ENCODE data around the gene KLHL3.

KLHL3 gene

GRCh38 chr5:137660349-137660817 lies 75.5 kb downstream of the KLHL3 start:
- no peak overlapping the region for H3K4me3 ChIP-seq (ENCODE audit: low read depth, low read length)
- TF ChIP-seq, protein P1, sequence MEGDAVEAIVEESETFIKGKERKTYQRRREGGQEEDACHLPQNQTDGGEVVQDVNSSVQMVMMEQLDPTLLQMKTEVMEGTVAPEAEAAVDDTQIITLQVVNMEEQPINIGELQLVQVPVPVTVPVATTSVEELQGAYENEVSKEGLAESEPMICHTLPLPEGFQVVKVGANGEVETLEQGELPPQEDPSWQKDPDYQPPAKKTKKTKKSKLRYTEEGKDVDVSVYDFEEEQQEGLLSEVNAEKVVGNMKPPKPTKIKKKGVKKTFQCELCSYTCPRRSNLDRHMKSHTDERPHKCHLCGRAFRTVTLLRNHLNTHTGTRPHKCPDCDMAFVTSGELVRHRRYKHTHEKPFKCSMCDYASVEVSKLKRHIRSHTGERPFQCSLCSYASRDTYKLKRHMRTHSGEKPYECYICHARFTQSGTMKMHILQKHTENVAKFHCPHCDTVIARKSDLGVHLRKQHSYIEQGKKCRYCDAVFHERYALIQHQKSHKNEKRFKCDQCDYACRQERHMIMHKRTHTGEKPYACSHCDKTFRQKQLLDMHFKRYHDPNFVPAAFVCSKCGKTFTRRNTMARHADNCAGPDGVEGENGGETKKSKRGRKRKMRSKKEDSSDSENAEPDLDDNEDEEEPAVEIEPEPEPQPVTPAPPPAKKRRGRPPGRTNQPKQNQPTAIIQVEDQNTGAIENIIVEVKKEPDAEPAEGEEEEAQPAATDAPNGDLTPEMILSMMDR (conservative IDR thresholded peaks at IDR 0.05; ENCODE audit: low read depth, low read length), result peak; percentile 88
- DNase-seq (ENCODE audit: low read depth), result peak; percentile 90

- TF ChIP-seq, protein P1 (conservative IDR thresholded peaks at IDR 0.05; ENCODE audit: low read depth, low read length), result no peak
- no peak for DNase-seq (ENCODE audit: low read depth)
- H3K4me3 ChIP-seq (ENCODE audit: low read depth, low read length), result no peak overlapping the region
These were observed 76.7 kb downstream of the KLHL3 start for GRCh38 chr5:137659209-137659608.

- TF ChIP-seq, protein P1 (conservative IDR thresholded peaks at IDR 0.05; ENCODE audit: low read depth, low read length), result no peak
- no peak for DNase-seq (ENCODE audit: low read depth)
- H3K4me3 ChIP-seq (ENCODE audit: low read depth, low read length), result no peak overlapping the region
These were observed 77.6 kb downstream of the KLHL3 start for GRCh38 chr5:137658324-137658723.

- no peak overlapping the region for H3K4me3 ChIP-seq (ENCODE audit: low read depth, low read length)
- no peak for DNase-seq (ENCODE audit: low read depth)
- TF ChIP-seq, protein P1 (conservative IDR thresholded peaks at IDR 0.05; ENCODE audit: low read depth, low read length), result no peak
These were observed 78.8 kb downstream of the KLHL3 start for GRCh38 chr5:137657073-137657472.

- DNase-seq (ENCODE audit: low read depth), result no peak
- no peak overlapping the region for H3K4me3 ChIP-seq (ENCODE audit: low read depth, low read length)
- TF ChIP-seq, protein P1 (conservative IDR thresholded peaks at IDR 0.05; ENCODE audit: low read depth, low read length), result no peak
These were observed 79.3 kb downstream of the KLHL3 start for GRCh38 chr5:137656558-137656957.

- no peak overlapping the region for H3K4me3 ChIP-seq (ENCODE audit: low read depth, low read length)
- TF ChIP-seq, protein P1 (conservative IDR thresholded peaks at IDR 0.05; ENCODE audit: low read depth, low read length), result no peak
- DNase-seq (ENCODE audit: low read depth), result no peak
These were observed 84.9 kb downstream of the KLHL3 start for GRCh38 chr5:137651022-137651421.

GRCh38 chr5:137649228-137649935 lies 86.5 kb downstream of the KLHL3 start:
- peak; percentile 88 for DNase-seq (ENCODE audit: low read depth)
- H3K4me3 ChIP-seq (ENCODE audit: low read depth, low read length), result no peak overlapping the region
- TF ChIP-seq, protein P1 (conservative IDR thresholded peaks at IDR 0.05; ENCODE audit: low read depth, low read length), result no peak

Data from choroid plexus epithelial cell (primary cell).